A549 (cell line): ENCODE measurements around the gene CPEB4. TPM values are rescaled to one million over a fixed set of nuclear protein-coding genes. Genes with fewer than 3 reads are reported as not detected.

Source experiments
- ATAC-seq, 2 experiments: fragments of 200-7000 bp in 1 of 2; fragments of >200 bp in 1 of 2; cut with Nextera tagmentation in 1 of 2; cut with Tn5 transposase in 1 of 2; 3 replicates each; pipeline versions ENCODE4 v1.8.0 to v1.9.1; 2018 to 2020; ENCODE audit warnings: mild to moderate bottlenecking in 1 of 2, moderate library complexity in 1 of 2
- CTCF ChIA-PET: fragments of 300-600 bp; sonication (Branson Sonifier 250); formaldehyde crosslinking; extraction: SDS; loops from one replicate; lab custom pipeline; 2021; ENCODE audit warnings: antibody characterized with exemption, inconsistent platforms; lab: Yijun Ruan, JAX
- POLR2A ChIA-PET: fragments of 350-600 bp; formaldehyde crosslinking; extraction: SDS; loops from one replicate; lab custom pipeline; 2021; ENCODE audit warnings: antibody characterized with exemption, inconsistent platforms; lab: Yijun Ruan, JAX
- DNase-seq, 2 experiments: peaks; one replicate each; pipeline versions ENCODE4 v3.0.0 to v3.0.0-alpha.2; 2011 to 2016; ENCODE audit warnings: low read depth in 1 of 2, low spot score in 1 of 2
- FAIRE-seq: peaks from 2 replicates; lab custom pipeline; 2011; peaks lifted over from hg19 to GRCh38; lab: Jason Lieb, UNC
- H3K27ac ChIP-seq, 2 experiments: fragments of >200 bp; sonication (Bioruptor Twin); formaldehyde crosslinking; 3 replicates each; pipeline ENCODE4 v1.5.1; 2016 to 2017
- H3K4me1 ChIP-seq: fragments of >200 bp; sonication (Bioruptor Twin); formaldehyde crosslinking; 3 replicates; pipeline ENCODE4 v1.6.1; 2016
- H3K4me2 ChIP-seq: fragments of >200 bp; sonication (Bioruptor Twin); formaldehyde crosslinking; 3 replicates; pipeline ENCODE4 v1.6.1; 2016
- H3K4me3 ChIP-seq: fragments of >200 bp; sonication (Bioruptor Twin); formaldehyde crosslinking; 3 replicates; pipeline ENCODE4 v1.5.1; 2016
- H3K9me3 ChIP-seq: fragments of >200 bp; sonication (Bioruptor Twin); formaldehyde crosslinking; 3 replicates; pipeline ENCODE4 v1.6.1; 2016
- ATOH8 ChIP-seq: fragments of 250-450 bp; sonication (Bioruptor Pico); IDR thresholded peaks from 2 replicates; pipeline ENCODE4 v1.5.0; 2020; ENCODE audit warnings: low read depth, mild to moderate bottlenecking, moderate library complexity
- BCL3 ChIP-seq: fragments of >200 bp; sonication (Bioruptor Twin); formaldehyde crosslinking; IDR thresholded peaks from 3 replicates; pipeline ENCODE4 v1.6.1; 2016
- CBX2 ChIP-seq: fragments of 200-600 bp; sonication (generic); IDR thresholded peaks from 2 replicates; pipeline ENCODE4 v1.6.1; 2016; ENCODE audit warnings: low read depth, mild to moderate bottlenecking, borderline replicate concordance
- CHD4 ChIP-seq: fragments of 200-600 bp; sonication (generic); IDR thresholded peaks from 2 replicates; pipeline ENCODE4 v1.6.1; 2016; ENCODE audit warnings: antibody characterized with exemption, mild to moderate bottlenecking, borderline replicate concordance
- CTCF ChIP-seq: fragments of >200 bp; sonication (Bioruptor Twin); formaldehyde crosslinking; IDR thresholded peaks from 3 replicates; pipeline ENCODE4 v1.5.1; 2016
- EHMT2 ChIP-seq: fragments of 200-600 bp; sonication (generic); IDR thresholded peaks from 2 replicates; pipeline ENCODE4 v1.6.1; 2016; ENCODE audit warnings: antibody characterized with exemption, low read depth, mild to moderate bottlenecking, moderate library complexity
- EP300 ChIP-seq, 2 experiments: fragments of >200 bp; sonication (Bioruptor Twin); formaldehyde crosslinking; IDR thresholded peaks; 2 replicates in 1 of 2; 3 replicates in 1 of 2; pipeline ENCODE4 v1.6.1; 2016 to 2017
- ESRRA ChIP-seq: fragments of 150-350 bp; IDR thresholded peaks from 2 replicates; pipeline ENCODE4 v1.6.1; 2014; ENCODE audit warnings: mild to moderate bottlenecking, low read length, borderline replicate concordance
- FOSB ChIP-seq: fragments of 250-450 bp; sonication (Bioruptor Pico); IDR thresholded peaks from 2 replicates; pipeline ENCODE4 v1.5.0; 2020; ENCODE audit warnings: mild to moderate bottlenecking, moderate library complexity
- FOXS1 ChIP-seq: fragments of 250-450 bp; sonication (Bioruptor Pico); IDR thresholded peaks from 2 replicates; pipeline ENCODE4 v1.5.0; 2020; ENCODE audit warnings: mild to moderate bottlenecking, moderate library complexity
- GATA3 ChIP-seq: IDR thresholded peaks from 2 replicates; pipeline ENCODE4 v1.6.1; 2012; ENCODE audit warnings: borderline replicate concordance
- HEYL ChIP-seq: fragments of 250-450 bp; sonication (Bioruptor Pico); IDR thresholded peaks from 2 replicates; pipeline ENCODE4 v1.8.0; 2021; ENCODE audit warnings: mild to moderate bottlenecking, moderate library complexity
- HOXB5 ChIP-seq: fragments of 250-450 bp; sonication (Bioruptor Pico); IDR thresholded peaks from 2 replicates; pipeline ENCODE4 v1.5.0; 2020; ENCODE audit warnings: mild to moderate bottlenecking, moderate library complexity
- JUNB ChIP-seq: fragments of >200 bp; sonication (Bioruptor Twin); formaldehyde crosslinking; IDR thresholded peaks from 2 replicates; pipeline ENCODE4 v1.6.1; 2016
- KDM5A ChIP-seq: fragments of 200-600 bp; sonication (generic); IDR thresholded peaks from 2 replicates; pipeline ENCODE4 v1.6.1; 2016; ENCODE audit warnings: antibody characterized with exemption, mild to moderate bottlenecking
- MAZ ChIP-seq: fragments of 150-350 bp; IDR thresholded peaks from 2 replicates; pipeline ENCODE4 v1.6.1; 2014; ENCODE audit warnings: antibody characterized with exemption, low read depth, low read length, borderline replicate concordance
- NFE2L2 ChIP-seq: fragments of 150-350 bp; conservative IDR thresholded peaks from 2 replicates; pipeline ENCODE4 v1.6.1; 2014; ENCODE audit warnings: low read length
- NR3C1 ChIP-seq: fragments of >200 bp; sonication (Bioruptor Twin); formaldehyde crosslinking; IDR thresholded peaks from 3 replicates; pipeline ENCODE4 v1.6.1; 2017
- RARB ChIP-seq: fragments of 250-450 bp; sonication (Bioruptor Pico); IDR thresholded peaks from 2 replicates; pipeline ENCODE4 v1.8.0; 2021; ENCODE audit warnings: mild to moderate bottlenecking, moderate library complexity
- RFX5 ChIP-seq: fragments of 450-650 bp; IDR thresholded peaks from 2 replicates; pipeline ENCODE4 v1.7.1; 2014; ENCODE audit warnings: antibody characterized with exemption, mild to moderate bottlenecking, moderate library complexity
- ZC3H11A ChIP-seq: fragments of 450-650 bp; IDR thresholded peaks from 2 replicates; pipeline ENCODE4 v1.6.1; 2014; ENCODE audit warnings: antibody characterized with exemption, mild to moderate bottlenecking
- whole genome bisulfite sequencing: methylation state at CpG from one replicate; pipeline ENCODE4 v1.1.6; 2017; ENCODE audit errors: missing lambda C conversion rate; 5-methylcytosine and 5-hydroxymethylcytosine counted together
- polyA plus RNA-seq, 4 experiments: library from polyadenylated mRNA; depleted of rRNA in 3 of 4; stranded (reverse); fragments of >200 nt; fragmentation: RNase III in 1 of 4; extraction: RNeasy Plus Mini Kit Qiagen cat#74134 plus additional on column Dnase treatment in 1 of 4; gene quantifications; 2 replicates in 3 of 4; 3 replicates in 1 of 4; pipeline ENCODE4 v1.2.3, GENCODE V29; 2011 to 2017
- TF ChIP-seq, protein P1 (sequence below): fragments of 250-450 bp; sonication (Bioruptor Pico); IDR thresholded peaks from 2 replicates; pipeline ENCODE4 v1.5.0; 2021; ENCODE audit warnings: mild to moderate bottlenecking, moderate library complexity, borderline replicate concordance

The CPEB4 gene
- polyA plus RNA-seq, 2 of the 4 experiments (the other 2 are of a cell fraction) = 11.4 to 50.0 TPM

- CTCF ChIA-PET = interaction anchor here (0.7 to 3.2 kb wide), 2 partner anchors 342 to 1465 kb away, joined by 3 to 12 read pairs; no protein-coding TSS in a partner anchor
- TF ChIP-seq ESRRA = no peak
- no peak for TF ChIP-seq ZC3H11A
- TF ChIP-seq, protein P1, sequence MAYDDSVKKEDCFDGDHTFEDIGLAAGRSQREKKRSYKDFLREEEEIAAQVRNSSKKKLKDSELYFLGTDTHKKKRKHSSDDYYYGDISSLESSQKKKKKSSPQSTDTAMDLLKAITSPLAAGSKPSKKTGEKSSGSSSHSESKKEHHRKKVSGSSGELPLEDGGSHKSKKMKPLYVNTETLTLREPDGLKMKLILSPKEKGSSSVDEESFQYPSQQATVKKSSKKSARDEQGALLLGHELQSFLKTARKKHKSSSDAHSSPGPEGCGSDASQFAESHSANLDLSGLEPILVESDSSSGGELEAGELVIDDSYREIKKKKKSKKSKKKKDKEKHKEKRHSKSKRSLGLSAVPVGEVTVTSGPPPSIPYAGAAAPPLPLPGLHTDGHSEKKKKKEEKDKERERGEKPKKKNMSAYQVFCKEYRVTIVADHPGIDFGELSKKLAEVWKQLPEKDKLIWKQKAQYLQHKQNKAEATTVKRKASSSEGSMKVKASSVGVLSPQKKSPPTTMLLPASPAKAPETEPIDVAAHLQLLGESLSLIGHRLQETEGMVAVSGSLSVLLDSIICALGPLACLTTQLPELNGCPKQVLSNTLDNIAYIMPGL (CRISPR knock-in tag) = no peak
- no peak for TF ChIP-seq FOXS1 (CRISPR knock-in tag)
- TF ChIP-seq EHMT2 = no peak
- TF ChIP-seq KDM5A = no peak
- TF ChIP-seq MAZ = no peak
- TF ChIP-seq GATA3 = no peak
- TF ChIP-seq BCL3 = no peak
- no peak for TF ChIP-seq FOSB (CRISPR knock-in tag)
- TF ChIP-seq CHD4 = no peak
- no peak for TF ChIP-seq HOXB5
- no peak for TF ChIP-seq HEYL (CRISPR knock-in tag)
- FAIRE-seq = no peak
Observed at GRCh38 chr5:173960986-173961385, 72.8 kb downstream of the CPEB4 start.

GRCh38 chr5:173961418-173961817, 73.3 kb downstream of the CPEB4 start:
- peak; percentile 39 for FAIRE-seq
- ChIA-PET POLR2A (no interaction called here), CTCF (interaction anchor here (0.7 to 3.2 kb wide), 3 partner anchors 11 to 1466 kb away, joined by 3 to 19 read pairs (median 12); no protein-coding TSS in a partner anchor)
- TF ChIP-seq BCL3 (no peak), ATOH8 (CRISPR knock-in tag) (no peak)
- Histone ChIP-seq H3K27ac (peak overlapping the region in 1 of 2 experiments; percentile 11; a peak in 1 of 6 replicates), H3K4me2 (no peak overlapping the region), H3K4me1 (peaks cover 21% of the 10 kb centered on the region), H3K4me3 (no peak overlapping the region), H3K9me3 (no peaks in the 10 kb centered on the region)
- DNase-seq = no peak
- 50% methylated on average over 1 of the region's 1 CpG for WGBS
- no peak for ATAC-seq

More at GRCh38 chr5:173960986-173961385, 72.8 kb downstream of the CPEB4 start:
- ATAC-seq (no peak), DNase-seq (no peak)
- Histone ChIP-seq H3K4me1 (peaks cover 21% of the 10 kb centered on the region), H3K4me2 (no peak overlapping the region), H3K27ac (peak overlapping the region in 1 of 2 experiments; percentile 11; a peak in 1 of 6 replicates), H3K4me3 (no peak overlapping the region), H3K9me3 (no peaks in the 10 kb centered on the region)
- 39% methylated on average over 2 of the region's 2 CpGs for WGBS
- POLR2A ChIA-PET = no interaction called here

DNA sequence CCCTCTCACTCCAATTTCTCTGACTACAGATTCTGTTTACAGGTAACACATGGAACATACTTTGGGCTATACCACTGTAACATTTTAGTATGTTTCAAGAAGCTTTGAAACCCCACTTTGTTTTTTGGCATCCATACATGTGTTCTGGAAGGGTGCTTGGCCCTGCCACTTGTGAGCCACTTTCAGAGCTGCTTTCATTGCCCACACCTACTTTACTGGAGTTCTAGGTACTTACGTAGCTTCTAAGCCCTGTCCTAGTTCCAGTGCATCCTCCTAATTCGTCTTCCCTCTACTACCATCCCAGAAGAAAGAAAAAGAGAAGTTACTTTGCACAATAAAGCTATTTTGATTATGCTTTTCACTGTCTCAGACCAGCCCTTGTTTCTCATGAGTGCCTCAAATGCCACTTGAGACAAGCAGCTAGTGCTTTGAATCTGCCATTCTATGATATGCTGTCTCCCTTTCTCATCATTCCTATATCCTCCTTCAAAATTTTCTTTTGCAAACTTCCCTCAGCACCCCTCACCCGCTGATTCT, 74.4 kb downstream of the CPEB4 start:
- no peak for FAIRE-seq
- ATAC-seq = peak; percentile 25 to 26; a peak in 3 of 6 replicates
- Histone ChIP-seq H3K9me3 (no peaks in the 10 kb centered on the region), H3K4me3 (no peak overlapping the region), H3K4me1 (peaks cover 21% of the 10 kb centered on the region), H3K27ac (peak overlapping the region; percentile 72 to 81), H3K4me2 (peak overlapping the region; percentile 64)
- CTCF ChIA-PET = interaction anchor here (0.9 to 3.2 kb wide), 6 partner anchors 10 to 344 kb away, joined by 3 to 19 read pairs (median 4); partner anchors contain the start of gene NSG2
- 87% methylated on average over 3 of the region's 3 CpGs for WGBS
- POLR2A ChIA-PET = interaction anchor here (1.3 to 1.7 kb wide), 2 partner anchors 45 to 347 kb away, joined by 6 to 12 read pairs; partner anchors contain the start of gene BOD1
- DNase-seq = no peak
- TF ChIP-seq EP300 (IDR thresholded peaks at IDR 0.05) (no peak), CBX2 (no peak), JUNB (no peak), NFE2L2 (no peak), CHD4 (no peak), RARB (no peak), GATA3 (no peak), CTCF (no peak), RFX5 (no peak), ATOH8 (CRISPR knock-in tag) (no peak), NR3C1 (no peak)
- TF ChIP-seq, protein P1 (CRISPR knock-in tag) = no peak
